Smooth muscle cell (in vitro differentiated cells): ENCODE results near the gene OLFML3. TPM values are rescaled to one million over a fixed set of nuclear protein-coding genes. Genes with fewer than 3 reads are reported as not detected.

Source experiments
- DNase-seq: peaks from one replicate; lab custom pipeline; 2025; ENCODE audit not compliant: unreplicated experiment; lab: John Stamatoyannopoulos, UW
- H2AFZ ChIP-seq: fragments of 200-600 bp; sonication (generic); 2 replicates; pipeline ENCODE4 v1.6.0; 2016; ENCODE audit warnings: antibody characterized with exemption, low read depth, mild to moderate bottlenecking
- H3F3A ChIP-seq: fragments of 200-600 bp; sonication (generic); 2 replicates; pipeline ENCODE4 v1.6.0; 2017; ENCODE audit warnings: antibody characterized with exemption, low read depth
- H3K27ac ChIP-seq: fragments of 200-600 bp; sonication (generic); 2 replicates; pipeline ENCODE4 v1.5.1; 2016; ENCODE audit warnings: low read depth, mild to moderate bottlenecking
- H3K27me3 ChIP-seq: fragments of 200-600 bp; sonication (generic); 2 replicates; pipeline ENCODE4 v1.6.1; 2016; ENCODE audit warnings: low read depth, mild to moderate bottlenecking
- H3K36me3 ChIP-seq: fragments of 200-600 bp; sonication (generic); 2 replicates; pipeline ENCODE4 v1.5.1; 2016; ENCODE audit warnings: low read depth
- H3K4me1 ChIP-seq: fragments of 200-600 bp; sonication (generic); 2 replicates; pipeline ENCODE4 v1.5.1; 2016; ENCODE audit warnings: low read depth
- H3K4me2 ChIP-seq: fragments of 200-600 bp; sonication (generic); 2 replicates; pipeline ENCODE4 v1.6.0; 2016; ENCODE audit warnings: mild to moderate bottlenecking
- H3K4me3 ChIP-seq: fragments of 200-600 bp; sonication (generic); 2 replicates; pipeline ENCODE4 v1.5.1; 2016; ENCODE audit warnings: mild to moderate bottlenecking
- H3K79me2 ChIP-seq: fragments of 200-600 bp; sonication (generic); 2 replicates; pipeline ENCODE4 v1.6.0; 2016; ENCODE audit warnings: low read depth, mild to moderate bottlenecking
- H3K9ac ChIP-seq: fragments of 200-600 bp; sonication (generic); 2 replicates; pipeline ENCODE4 v1.6.0; 2016; ENCODE audit warnings: low read depth
- H3K9me3 ChIP-seq: fragments of 200-600 bp; sonication (generic); replicated peaks from 2 replicates; pipeline ENCODE4 v1.5.1; 2016; ENCODE audit warnings: low read depth
- H4K20me1 ChIP-seq: fragments of 200-600 bp; sonication (generic); 2 replicates; pipeline ENCODE4 v1.6.0; 2016; ENCODE audit warnings: low read depth
- WGBS: methylation state at CpG from one replicate; pipeline ENCODE4 v1.1.7; 2016; ENCODE audit warnings: low lambda C conversion rate; 5-methylcytosine and 5-hydroxymethylcytosine counted together
- polyA plus RNA-seq: library from polyadenylated mRNA; unstranded; fragments of >200 nt; fragmentation: Nextera tagmentation; extraction: Ambion mirVana; gene quantifications from 2 replicates; pipeline ENCODE4 v1.2.1, GENCODE V29; 2016
- total RNA-seq: library from RNA; depleted of rRNA; stranded (reverse); fragments of >200 nt; gene quantifications from 2 replicates; pipeline ENCODE4 v1.2.3, GENCODE V29; 2014
- TF ChIP-seq, protein P1 (sequence below): fragments of 200-600 bp; sonication (generic); IDR thresholded peaks from 2 replicates; pipeline ENCODE4 v1.5.1; 2017; ENCODE audit warnings: borderline replicate concordance, mild to moderate bottlenecking, antibody characterized with exemption; ENCODE audit not compliant: insufficient read depth, poor library complexity, severe bottlenecking

Gene OLFML3
- total and polyA plus RNA-seq, 2 experiments from 2014 or later, result 220 to 308 TPM

DNA sequence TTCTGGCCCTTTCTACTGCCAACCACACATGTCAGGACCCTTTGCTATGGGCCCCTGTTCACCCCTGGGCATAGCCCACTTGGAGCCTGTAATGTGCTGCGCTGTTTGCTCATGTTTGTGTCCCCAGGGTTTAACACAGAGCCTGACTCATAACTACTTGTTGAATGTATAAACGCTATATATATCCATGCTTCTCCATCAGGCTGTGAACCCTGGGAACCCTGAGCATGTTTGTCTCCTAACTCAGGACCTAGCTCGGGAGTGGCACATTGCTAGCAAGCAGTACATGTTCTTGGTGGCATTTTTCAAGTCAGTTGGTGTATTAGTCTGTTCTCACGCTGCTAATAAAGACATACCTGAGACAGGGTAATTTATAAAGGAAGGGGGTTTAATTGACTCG is 8.0 kb downstream of the OLFML3 start:
- H3K27me3 ChIP-seq, result no peaks in the 10 kb centered on the region
- no peak overlapping the region for H2AFZ ChIP-seq
- H3F3A ChIP-seq, result peaks cover 7% of the 10 kb centered on the region
- H3K4me3 ChIP-seq, result no peak overlapping the region
- no peaks in the 10 kb centered on the region for H3K36me3 ChIP-seq
- H3K9me3 ChIP-seq, result no peaks in the 10 kb centered on the region
- TF ChIP-seq, protein P1, sequence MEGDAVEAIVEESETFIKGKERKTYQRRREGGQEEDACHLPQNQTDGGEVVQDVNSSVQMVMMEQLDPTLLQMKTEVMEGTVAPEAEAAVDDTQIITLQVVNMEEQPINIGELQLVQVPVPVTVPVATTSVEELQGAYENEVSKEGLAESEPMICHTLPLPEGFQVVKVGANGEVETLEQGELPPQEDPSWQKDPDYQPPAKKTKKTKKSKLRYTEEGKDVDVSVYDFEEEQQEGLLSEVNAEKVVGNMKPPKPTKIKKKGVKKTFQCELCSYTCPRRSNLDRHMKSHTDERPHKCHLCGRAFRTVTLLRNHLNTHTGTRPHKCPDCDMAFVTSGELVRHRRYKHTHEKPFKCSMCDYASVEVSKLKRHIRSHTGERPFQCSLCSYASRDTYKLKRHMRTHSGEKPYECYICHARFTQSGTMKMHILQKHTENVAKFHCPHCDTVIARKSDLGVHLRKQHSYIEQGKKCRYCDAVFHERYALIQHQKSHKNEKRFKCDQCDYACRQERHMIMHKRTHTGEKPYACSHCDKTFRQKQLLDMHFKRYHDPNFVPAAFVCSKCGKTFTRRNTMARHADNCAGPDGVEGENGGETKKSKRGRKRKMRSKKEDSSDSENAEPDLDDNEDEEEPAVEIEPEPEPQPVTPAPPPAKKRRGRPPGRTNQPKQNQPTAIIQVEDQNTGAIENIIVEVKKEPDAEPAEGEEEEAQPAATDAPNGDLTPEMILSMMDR, result no peak
- H4K20me1 ChIP-seq, result no peaks in the 10 kb centered on the region
- H3K27ac ChIP-seq, result peak overlapping the region; percentile 38
- H3K79me2 ChIP-seq, result no peaks in the 10 kb centered on the region
- no peak overlapping the region for H3K4me2 ChIP-seq
- 64% methylated on average over 5 of the region's 5 CpGs for WGBS
- H3K4me1 ChIP-seq, result peaks cover 18% of the 10 kb centered on the region
- DNase-seq, result no peak
- H3K9ac ChIP-seq, result no peak overlapping the region

DNA sequence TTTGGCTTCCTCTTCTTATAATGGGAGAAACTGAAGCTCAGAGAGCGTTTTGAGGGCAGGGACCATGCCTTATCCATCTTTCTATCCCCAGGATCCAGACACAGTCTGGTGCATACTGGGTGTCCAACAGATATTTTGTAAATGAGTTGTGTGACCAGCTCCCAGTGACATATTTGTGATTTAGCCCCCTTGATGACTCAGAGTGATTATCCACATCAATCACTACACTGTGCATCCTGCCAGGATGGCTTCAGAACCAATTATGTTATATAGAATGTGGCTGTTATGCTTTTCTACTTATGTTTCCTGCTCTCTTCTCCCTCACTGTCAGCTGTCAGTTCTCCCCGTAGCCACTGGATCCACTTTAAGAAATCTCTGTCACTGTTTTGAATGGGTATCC is 11.3 kb downstream of the OLFML3 start:
- 63% methylated on average over 2 of the region's 2 CpGs for WGBS
- H3K9ac ChIP-seq, result no peak overlapping the region
- no peaks in the 10 kb centered on the region for H3K4me1 ChIP-seq
- H3F3A ChIP-seq, result no peaks in the 10 kb centered on the region
- no peak overlapping the region for H3K27ac ChIP-seq
- H2AFZ ChIP-seq, result no peak overlapping the region
- no peaks in the 10 kb centered on the region for H3K9me3 ChIP-seq
- no peak overlapping the region for H3K4me3 ChIP-seq
- no peaks in the 10 kb centered on the region for H3K79me2 ChIP-seq
- no peak overlapping the region for H3K4me2 ChIP-seq
- no peaks in the 10 kb centered on the region for H3K27me3 ChIP-seq
- no peaks in the 10 kb centered on the region for H4K20me1 ChIP-seq
- no peak for DNase-seq
- TF ChIP-seq, protein P1, result no peak
- no peaks in the 10 kb centered on the region for H3K36me3 ChIP-seq

DNA sequence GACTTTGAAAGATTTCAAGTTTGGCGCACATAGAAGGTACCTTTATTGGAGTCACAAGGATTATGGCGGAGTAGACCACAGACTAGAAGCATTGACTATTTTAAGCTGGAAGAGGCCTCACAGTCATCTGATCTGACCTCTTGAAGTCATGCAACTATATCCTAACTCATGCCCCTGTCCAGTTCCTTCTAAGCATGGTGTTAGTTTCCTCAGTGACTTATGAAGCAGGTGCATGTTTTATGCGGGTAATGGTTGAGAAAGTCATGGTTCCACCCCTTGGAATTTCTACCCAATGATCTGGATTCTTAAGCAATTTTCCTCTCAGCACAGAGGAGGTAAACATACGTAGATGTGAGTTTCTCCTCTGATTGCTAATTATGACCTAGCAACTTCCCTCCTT is 11.7 kb downstream of the OLFML3 start:
- H3K27ac ChIP-seq, result no peak overlapping the region
- 81% methylated on average over 4 of the region's 4 CpGs for WGBS

More for the DNA sequence above, 11.7 kb downstream of the OLFML3 start:
- TF ChIP-seq, protein P1, result no peak
- no peaks in the 10 kb centered on the region for H4K20me1 ChIP-seq
- no peaks in the 10 kb centered on the region for H3K4me1 ChIP-seq
- no peaks in the 10 kb centered on the region for H3K9me3 ChIP-seq
- no peak overlapping the region for H2AFZ ChIP-seq
- DNase-seq, result no peak
- no peak overlapping the region for H3K9ac ChIP-seq
- H3K79me2 ChIP-seq, result no peaks in the 10 kb centered on the region
- no peaks in the 10 kb centered on the region for H3F3A ChIP-seq
- H3K4me2 ChIP-seq, result no peak overlapping the region
- H3K27me3 ChIP-seq, result no peaks in the 10 kb centered on the region
- no peaks in the 10 kb centered on the region for H3K36me3 ChIP-seq
- H3K4me3 ChIP-seq, result no peak overlapping the region
